ENCODE results near the gene NT5C1A. TPM values are rescaled to one million over a fixed set of nuclear protein-coding genes. Genes with fewer than 3 reads are reported as not detected.

The NT5C1A gene
- total RNA-seq, 1 donor from 2014 or later, result 26.8 TPM

- intact Hi-C loops (cut with micrococcal nuclease), result no loop called here
- Histone ChIP-seq H3K4me3 (peak overlapping the region; percentile 22), H3K27me3 (ENCODE audit: low read depth) (peaks cover 89% of the 10 kb centered on the region), H3K4me1 (peaks cover under 1% of the 10 kb centered on the region), H3K27ac (replicated peaks) (no peak overlapping the region), H3K36me3 (no peaks in the 10 kb centered on the region), H3K9me3 (replicated peaks) (no peaks in the 10 kb centered on the region)
- no peak for TF ChIP-seq CTCF (IDR thresholded peaks at IDR 0.05; ENCODE audit: borderline replicate concordance)
- DNase-seq, result peak; percentile 40
Measured at GRCh38 chr1:39683591-39684312, 11.8 kb upstream of the NT5C1A start.

GRCh38 chr1:39681999-39682398, 10.1 kb upstream of the NT5C1A start:
- H3K4me1 ChIP-seq, result no peaks in the 10 kb centered on the region
- no peak overlapping the region for H3K4me3 ChIP-seq
- no peak for TF ChIP-seq CTCF (IDR thresholded peaks at IDR 0.05; ENCODE audit: borderline replicate concordance)
- H3K9me3 ChIP-seq (replicated peaks), result no peaks in the 10 kb centered on the region
- DNase-seq, result no peak
- no peaks in the 10 kb centered on the region for H3K36me3 ChIP-seq
- H3K27ac ChIP-seq (replicated peaks), result no peak overlapping the region
- peaks cover 72% of the 10 kb centered on the region for H3K27me3 ChIP-seq (ENCODE audit: low read depth)
- intact Hi-C loops (cut with micrococcal nuclease), result no loop called here

GRCh38 chr1:39681294-39681693, 9.4 kb upstream of the NT5C1A start:
- peaks cover 65% of the 10 kb centered on the region for H3K27me3 ChIP-seq (ENCODE audit: low read depth)
- H3K9me3 ChIP-seq (replicated peaks), result no peaks in the 10 kb centered on the region

GRCh38 chr1:39680751-39681150, 8.8 kb upstream of the NT5C1A start:
- Histone ChIP-seq H3K27me3 (ENCODE audit: low read depth) (peaks cover 62% of the 10 kb centered on the region), H3K4me1 (no peaks in the 10 kb centered on the region), H3K36me3 (no peaks in the 10 kb centered on the region), H3K9me3 (replicated peaks) (no peaks in the 10 kb centered on the region), H3K4me3 (no peak overlapping the region), H3K27ac (replicated peaks) (no peak overlapping the region)
- intact Hi-C loops (cut with micrococcal nuclease), result no loop called here
- no peak for DNase-seq
- TF ChIP-seq CTCF (IDR thresholded peaks at IDR 0.05; ENCODE audit: borderline replicate concordance), result no peak

More at GRCh38 chr1:39681294-39681693, 9.4 kb upstream of the NT5C1A start:
- TF ChIP-seq CTCF (IDR thresholded peaks at IDR 0.05; ENCODE audit: borderline replicate concordance), result no peak
- DNase-seq, result no peak
- no peaks in the 10 kb centered on the region for H3K4me1 ChIP-seq
- no peaks in the 10 kb centered on the region for H3K36me3 ChIP-seq
- H3K4me3 ChIP-seq, result no peak overlapping the region
- H3K27ac ChIP-seq (replicated peaks), result no peak overlapping the region
- intact Hi-C loops (cut with micrococcal nuclease), result no loop called here

- TF ChIP-seq CTCF (IDR thresholded peaks at IDR 0.05; ENCODE audit: borderline replicate concordance), result no peak
- intact Hi-C loops (cut with micrococcal nuclease), result no loop called here
- H3K27me3 ChIP-seq (ENCODE audit: low read depth), result peaks cover 53% of the 10 kb centered on the region
- DNase-seq, result no peak
- H3K4me1 ChIP-seq, result no peaks in the 10 kb centered on the region
- H3K27ac ChIP-seq (replicated peaks), result no peak overlapping the region
- no peaks in the 10 kb centered on the region for H3K9me3 ChIP-seq (replicated peaks)
- no peak overlapping the region for H3K4me3 ChIP-seq
- H3K36me3 ChIP-seq, result no peaks in the 10 kb centered on the region
Measured at GRCh38 chr1:39679821-39680220, 7.9 kb upstream of the NT5C1A start.

Measured in left ventricle myocardium inferior (tissue), 1 donor.